GM12892 (cell line): ENCODE data around the gene APOL4.

Source experiments
- POLR2A ChIP-seq: IDR thresholded peaks from 2 replicates; pipeline ENCODE4 v1.6.1; 2011; ENCODE audit warnings: low read depth, low read length, control low read depth
- TAF1 ChIP-seq: IDR thresholded peaks from 2 replicates; pipeline ENCODE4 v1.6.1; 2011; ENCODE audit warnings: low read depth, mild to moderate bottlenecking, control low read depth, low read length, borderline replicate concordance

GRCh38 chr22:36145881-36146280 lies 55.7 kb downstream of the APOL4 start:
- TF ChIP-seq TAF1 (no peak), POLR2A (no peak)
